OCI-LY1 (cell line): ENCODE results near the gene IFNB1.

Source experiments
- H2AFZ ChIP-seq: fragments of 200-600 bp; sonication (generic), shearing (Covaris generic); 2 replicates; pipeline ENCODE4 v1.6.0; 2014; ENCODE audit warnings: antibody characterized with exemption, mild to moderate bottlenecking, low read length
- H3F3A ChIP-seq: fragments of 200-600 bp; sonication (generic), shearing (Covaris generic); 2 replicates; pipeline ENCODE4 v1.6.0; 2014; ENCODE audit warnings: mild to moderate bottlenecking, antibody characterized with exemption, low read length, moderate library complexity; ENCODE audit not compliant: insufficient read depth
- H3K27ac ChIP-seq: fragments of 200-600 bp; sonication (generic); 2 replicates; pipeline ENCODE4 v1.5.1; 2014; ENCODE audit warnings: low read length, mixed run types, mild to moderate bottlenecking, low read depth; ENCODE audit not compliant: poor library complexity, severe bottlenecking
- H3K27me3 ChIP-seq: fragments of 200-600 bp; sonication (generic); 2 replicates; pipeline ENCODE4 v1.6.0; 2014; ENCODE audit warnings: antibody characterized with exemption, mild to moderate bottlenecking, low read length, moderate library complexity; ENCODE audit not compliant: insufficient read depth
- H3K36me3 ChIP-seq: fragments of 200-600 bp; sonication (generic); 2 replicates; pipeline ENCODE4 v1.6.1; 2014; ENCODE audit warnings: mild to moderate bottlenecking, antibody characterized with exemption, low read length, moderate library complexity, mixed read lengths; ENCODE audit not compliant: insufficient read depth
- H3K4me1 ChIP-seq: fragments of 200-600 bp; sonication (generic); 2 replicates; pipeline ENCODE4 v1.5.1; 2014; ENCODE audit warnings: mild to moderate bottlenecking, low read length, moderate library complexity; ENCODE audit not compliant: insufficient read depth, severe bottlenecking
- H3K4me2 ChIP-seq: fragments of 200-600 bp; sonication (generic), shearing (Covaris generic); 2 replicates; pipeline ENCODE4 v1.6.1; 2014; ENCODE audit warnings: low read length
- H3K4me3 ChIP-seq: fragments of 200-600 bp; sonication (generic); 2 replicates; pipeline ENCODE4 v1.5.1; 2014; ENCODE audit warnings: low read length, low read depth, mild to moderate bottlenecking, mixed read lengths; ENCODE audit not compliant: poor library complexity, severe bottlenecking
- H3K79me2 ChIP-seq: fragments of 200-600 bp; shearing (Covaris generic); 2 replicates; pipeline ENCODE4 v1.6.1; 2016; ENCODE audit warnings: mixed run types, low read length, mixed read lengths; ENCODE audit not compliant: insufficient read depth
- H3K9ac ChIP-seq: fragments of 200-600 bp; sonication (generic), shearing (Covaris generic); 2 replicates; pipeline ENCODE4 v1.6.1; 2014; ENCODE audit warnings: mild to moderate bottlenecking, low read length, mixed read lengths
- H3K9me2 ChIP-seq: fragments of 200-600 bp; sonication (generic), shearing (Covaris generic); 2 replicates; pipeline ENCODE4 v1.6.1; 2014; ENCODE audit warnings: low read depth, mild to moderate bottlenecking, low read length, mixed read lengths
- H3K9me3 ChIP-seq: fragments of 200-600 bp; shearing (Covaris generic); 2 replicates; pipeline ENCODE4 v1.6.1; 2014; ENCODE audit warnings: low read length, mixed read lengths
- H4K20me1 ChIP-seq: fragments of 200-600 bp; sonication (generic), shearing (Covaris generic); 2 replicates; pipeline ENCODE4 v1.6.0; 2016; ENCODE audit warnings: mild to moderate bottlenecking, low read length; ENCODE audit not compliant: insufficient read depth
- CTCF ChIP-seq: fragments of 200-600 bp; sonication (generic), shearing (Covaris generic); IDR thresholded peaks from 2 replicates; pipeline ENCODE4 v1.5.1; 2017; ENCODE audit warnings: mild to moderate bottlenecking, antibody characterized with exemption, low read length, moderate library complexity, mixed read lengths
- EZH2 ChIP-seq: fragments of 200-600 bp; sonication (generic), shearing (Covaris generic); IDR thresholded peaks from 2 replicates; pipeline ENCODE4 v1.8.0; 2017; ENCODE audit warnings: borderline replicate concordance, mixed run types, mild to moderate bottlenecking, antibody characterized with exemption, low read length, moderate library complexity, mixed read lengths

The IFNB1 gene

GRCh38 chr9:21104787-21105186 is 27.0 kb upstream of the IFNB1 start:
- no peaks in the 10 kb centered on the region for H3K36me3 ChIP-seq

GRCh38 chr9:21102305-21102704 is 24.6 kb upstream of the IFNB1 start:
- H2AFZ ChIP-seq, result no peak overlapping the region
- H3K79me2 ChIP-seq, result no peaks in the 10 kb centered on the region
- no peak overlapping the region for H3K9ac ChIP-seq
- H4K20me1 ChIP-seq, result no peaks in the 10 kb centered on the region
- no peak overlapping the region for H3K4me2 ChIP-seq
- H3K9me3 ChIP-seq, result no peaks in the 10 kb centered on the region
- peaks cover 19% of the 10 kb centered on the region for H3K4me1 ChIP-seq
- H3K27me3 ChIP-seq, result no peaks in the 10 kb centered on the region
- no peaks in the 10 kb centered on the region for H3K36me3 ChIP-seq
- 0 out of 2 replicates have a peak, but pooled peaks cover 3% of the 10 kb centered on the region for H3F3A ChIP-seq
- H3K9me2 ChIP-seq, result no peaks in the 10 kb centered on the region
- H3K4me3 ChIP-seq, result no peak overlapping the region
- no peak overlapping the region for H3K27ac ChIP-seq
- TF ChIP-seq EZH2 (no peak), CTCF (no peak)

More at GRCh38 chr9:21104787-21105186, 27.0 kb upstream of the IFNB1 start:
- Histone ChIP-seq H3K4me1 (peaks cover 9% of the 10 kb centered on the region), H3K27me3 (no peaks in the 10 kb centered on the region), H4K20me1 (no peaks in the 10 kb centered on the region), H3F3A (no peaks in the 10 kb centered on the region), H3K4me2 (no peak overlapping the region), H3K4me3 (no peak overlapping the region), H3K9ac (no peak overlapping the region), H3K9me2 (no peaks in the 10 kb centered on the region), H3K79me2 (no peaks in the 10 kb centered on the region), H3K9me3 (no peaks in the 10 kb centered on the region), H3K27ac (no peak overlapping the region), H2AFZ (no peak overlapping the region)
- TF ChIP-seq EZH2, result no peak
- no peak for TF ChIP-seq CTCF

GRCh38 chr9:21097817-21098216 is 20.1 kb upstream of the IFNB1 start:
- Histone ChIP-seq H3K27ac (peak overlapping the region; percentile 6), H3F3A (0 out of 2 replicates have a peak, but pooled peaks cover 3% of the 10 kb centered on the region), H3K4me3 (no peak overlapping the region), H3K79me2 (no peaks in the 10 kb centered on the region), H3K9ac (no peak overlapping the region), H3K27me3 (no peaks in the 10 kb centered on the region), H3K9me3 (no peaks in the 10 kb centered on the region), H3K4me1 (peaks cover 29% of the 10 kb centered on the region), H3K4me2 (no peak overlapping the region; the same call in 1 of the 2 replicates), H4K20me1 (no peaks in the 10 kb centered on the region), H3K36me3 (no peaks in the 10 kb centered on the region), H2AFZ (no peak overlapping the region), H3K9me2 (no peaks in the 10 kb centered on the region)
- TF ChIP-seq CTCF (no peak), EZH2 (no peak)
